GM21390 (cell line): Measurements from ENCODE around the gene LAMB1.
A peak's percentile ranks its signal among the peaks of the same experiment; 100 is the strongest.
"Not testable (repeated sequence)": the region's sequence is repeated elsewhere in the genome, so short reads cannot be mapped to it uniquely, and the experiment has no call there.

Source experiments
- ATAC-seq: cut with Tn5 transposase; IDR thresholded peaks from one replicate; pipeline ENCODE4 v1.9.1; 2021; ENCODE audit not compliant: unreplicated experiment

The LAMB1 gene

DNA sequence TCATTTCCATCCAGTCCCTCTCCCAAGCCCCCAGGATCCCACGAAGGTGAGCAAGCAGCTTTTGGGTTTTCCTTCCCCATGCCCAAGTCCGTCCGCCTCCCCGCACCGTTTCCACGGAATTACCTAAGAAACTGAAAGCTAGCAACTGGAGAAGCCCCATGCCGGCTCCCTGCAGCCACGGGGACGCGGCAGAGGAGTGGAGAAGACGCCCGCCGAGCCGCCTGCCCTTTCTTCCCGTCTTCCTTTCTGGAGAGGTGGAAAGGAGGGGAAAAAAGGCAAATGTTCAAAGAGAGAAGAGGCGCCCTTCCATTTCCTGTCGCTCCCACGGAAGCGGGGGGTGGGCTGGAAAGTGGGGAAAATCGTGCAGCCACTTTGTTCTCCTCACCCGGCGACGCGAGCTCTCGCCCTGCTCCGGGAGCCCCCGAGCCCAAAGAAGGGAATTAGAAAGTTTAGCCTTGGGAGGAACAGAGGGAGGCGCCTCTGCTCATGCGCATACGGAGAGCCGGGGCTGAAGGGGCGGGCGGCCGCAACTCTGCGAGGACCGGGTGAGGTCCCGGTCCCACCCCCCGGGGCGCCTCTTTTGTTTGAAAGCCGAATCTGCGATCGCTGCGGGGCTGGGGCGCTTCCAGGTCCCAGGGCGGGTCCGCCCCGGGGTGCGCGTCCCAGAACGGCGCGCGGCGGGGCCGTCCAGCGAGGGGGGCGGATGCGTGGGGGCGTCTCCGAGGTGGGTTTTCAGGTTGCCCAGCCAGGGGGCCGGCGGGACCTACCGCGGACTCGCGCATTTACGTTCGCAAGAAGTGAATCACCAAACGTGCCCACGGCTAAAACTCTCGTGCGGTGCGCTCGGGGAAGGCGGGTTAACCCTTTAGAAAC is at the start of gene LAMB1:
Gene LAMB1 (minus strand): TSS at position 436 of the 873 bp plus-strand sequence. CDS start 276 bp downstream, at position 160.
- ATAC-seq, result no peak

DNA sequence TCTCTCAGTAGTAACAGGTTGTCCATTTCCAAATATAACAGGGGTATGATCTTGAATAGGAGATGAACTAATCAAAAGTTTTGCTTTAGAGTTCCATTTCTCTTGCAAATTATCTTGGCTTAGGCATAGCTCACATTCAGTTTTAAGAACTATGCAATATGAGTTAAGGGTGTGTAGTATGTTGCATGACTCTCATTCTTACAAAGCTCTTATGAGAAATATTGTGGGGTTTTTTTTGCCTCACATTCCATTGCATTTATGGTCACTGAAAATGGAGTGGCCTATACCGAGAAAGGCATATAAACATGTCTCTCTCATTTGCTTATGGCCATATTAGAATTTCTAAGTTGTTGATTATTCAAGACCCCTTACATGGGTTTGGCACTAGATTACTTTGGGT is 48.5 kb upstream of the LAMB1 start:
- ATAC-seq, result no peak

DNA sequence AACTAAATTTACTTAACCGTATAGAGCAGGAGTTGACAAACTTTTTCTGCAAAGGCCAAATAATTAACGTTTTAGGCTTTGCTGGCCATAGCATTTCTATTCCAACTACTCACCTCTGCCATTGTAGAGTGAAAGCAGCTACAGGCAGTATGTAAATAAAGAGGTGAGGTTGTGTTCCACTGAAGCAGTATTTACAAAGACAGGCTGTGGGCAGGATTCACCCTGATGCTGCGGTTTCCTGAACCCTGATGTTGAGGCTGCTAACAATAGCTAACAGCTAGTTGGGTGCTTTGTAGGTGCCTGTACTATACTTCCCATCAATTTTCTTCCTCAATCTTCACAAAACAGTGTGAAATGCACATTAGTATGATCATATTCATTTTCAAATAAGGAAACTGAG is 47.0 kb upstream of the LAMB1 start:
- ATAC-seq, result peak; percentile 55

GRCh38 chr7:108048422-108048821 is 45.5 kb upstream of the LAMB1 start:
- no peak for ATAC-seq

DNA sequence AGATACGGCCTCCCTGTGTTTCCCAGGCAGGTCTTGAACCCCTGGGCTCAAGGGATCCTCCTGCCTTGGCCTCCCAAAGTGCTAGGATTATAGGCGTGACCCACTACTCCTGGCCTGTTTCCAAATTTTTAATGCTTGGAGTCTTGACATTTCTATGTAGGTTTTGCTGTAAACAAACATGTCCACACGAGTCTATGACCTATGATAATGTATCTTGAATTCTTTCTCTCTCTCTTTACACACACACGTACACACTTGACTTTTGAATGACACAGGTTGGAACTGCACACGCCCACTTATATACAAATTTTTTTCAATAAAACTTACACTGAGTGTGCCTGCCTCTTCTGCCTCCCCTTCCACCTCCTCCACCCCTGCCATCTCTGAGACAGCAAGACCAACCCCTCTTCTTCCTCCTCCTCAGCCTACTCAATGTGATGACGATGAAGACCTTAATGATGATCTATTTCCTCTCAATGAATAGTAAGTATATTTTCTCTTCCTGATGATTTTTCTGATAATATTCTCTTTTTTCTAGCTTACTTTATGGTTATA is 44.1 kb upstream of the LAMB1 start:
- ATAC-seq, result no peak

DNA sequence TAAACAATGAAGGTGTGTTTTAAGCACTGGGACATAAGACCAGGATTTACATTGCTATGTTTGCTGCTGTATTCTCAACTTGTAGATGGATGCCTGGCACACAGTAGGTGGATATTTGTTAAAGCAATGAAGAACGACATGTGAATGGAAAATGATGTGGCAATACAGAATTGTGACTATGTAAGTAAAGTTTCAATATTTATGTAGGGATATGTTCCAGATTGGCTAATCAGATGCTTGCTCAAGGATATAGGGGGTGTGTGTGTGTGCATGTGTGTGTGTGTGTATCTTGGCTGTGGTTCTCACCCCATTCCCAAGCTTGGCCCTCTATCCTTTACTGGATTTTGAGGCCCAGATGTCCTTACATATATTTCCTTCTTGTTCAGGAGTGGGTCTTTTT is 42.7 kb upstream of the LAMB1 start:
- no peak for ATAC-seq

DNA sequence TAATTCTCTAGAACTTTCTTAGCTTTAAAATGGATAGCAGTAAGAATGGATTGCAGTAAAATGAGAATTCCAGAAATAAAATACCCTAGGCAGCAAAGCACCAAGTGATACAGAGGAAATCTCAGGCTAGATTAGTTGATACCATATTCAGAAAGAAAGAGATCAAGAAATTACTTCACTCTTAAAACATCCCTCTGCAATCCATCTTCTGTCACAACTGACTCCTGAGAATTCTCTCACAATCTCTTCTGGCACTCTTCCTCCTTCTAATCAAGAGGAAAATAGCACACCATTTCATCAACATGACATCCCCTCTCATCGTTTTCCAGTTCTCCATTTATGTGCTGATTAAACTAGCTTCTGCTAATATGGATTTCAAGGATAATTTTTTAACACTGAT is 42.2 kb upstream of the LAMB1 start:
- ATAC-seq, result no peak

- ATAC-seq, result no peak
Observed at GRCh38 chr7:108044345-108044744, 41.4 kb upstream of the LAMB1 start.

GRCh38 chr7:108038986-108039385 is 36.0 kb upstream of the LAMB1 start:
- ATAC-seq, result no peak

- ATAC-seq, result no peak
Observed at GRCh38 chr7:108037741-108038140, 34.8 kb upstream of the LAMB1 start.

DNA sequence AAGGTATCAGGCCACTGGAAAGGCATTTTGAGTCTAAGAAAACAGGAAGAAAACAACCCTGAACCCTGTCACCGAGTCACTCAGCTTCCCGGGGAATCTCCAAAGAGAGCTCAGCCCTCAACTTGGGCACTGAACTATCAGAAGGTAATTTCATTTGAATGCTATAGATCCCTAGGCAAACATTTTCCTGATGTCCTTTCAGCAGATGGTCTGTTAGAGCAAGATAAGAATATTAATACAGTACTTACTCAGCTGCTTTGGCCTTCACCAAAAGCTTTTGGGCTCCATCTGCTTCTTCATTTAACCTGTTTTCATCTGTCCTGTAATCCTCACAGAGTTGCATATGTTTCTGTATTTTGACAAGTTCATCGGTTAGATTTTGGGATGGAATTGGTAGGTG is 34.2 kb upstream of the LAMB1 start:
- ATAC-seq, result no peak

GRCh38 chr7:108034586-108034985 is 31.6 kb upstream of the LAMB1 start:
- ATAC-seq, result no peak

DNA sequence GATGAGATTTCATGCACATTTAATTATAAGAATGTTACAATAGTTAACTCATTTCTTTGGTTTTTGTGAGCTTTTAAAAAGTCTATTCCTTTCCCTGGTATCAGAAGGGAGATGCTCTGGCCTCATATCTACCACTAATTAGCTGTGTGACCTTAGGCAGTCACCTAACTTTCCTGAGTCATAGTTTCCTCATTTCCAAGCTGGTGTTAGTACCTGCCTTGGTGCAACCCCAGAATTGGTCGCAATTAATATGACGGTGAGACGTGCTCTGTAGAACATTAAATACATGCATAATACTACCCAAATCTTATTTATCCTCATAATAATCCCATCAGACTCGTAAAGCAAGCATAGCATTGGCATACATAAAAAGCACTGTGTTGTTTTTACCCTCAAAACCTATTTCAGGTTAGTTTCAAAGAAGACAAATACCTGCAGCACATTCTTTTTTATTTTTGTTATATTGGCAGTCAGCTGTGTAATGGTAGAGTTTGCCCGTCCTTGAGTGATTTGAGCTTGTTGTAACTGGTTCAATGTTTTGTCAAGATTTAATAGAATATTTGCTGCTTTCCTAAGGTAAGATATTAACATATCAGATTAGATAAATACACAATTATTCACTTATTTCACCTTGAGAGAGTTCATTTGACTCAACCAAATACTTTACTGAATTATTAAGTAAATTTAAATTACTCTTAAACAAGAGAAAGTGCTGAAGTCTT is 31.0 kb upstream of the LAMB1 start:
- ATAC-seq, result no peak

GRCh38 chr7:108033309-108033708 is 30.3 kb upstream of the LAMB1 start:
- not testable (repeated sequence) for ATAC-seq

GRCh38 chr7:108030516-108030915 is 27.6 kb upstream of the LAMB1 start:
- ATAC-seq, result no peak

- no peak for ATAC-seq
Observed at GRCh38 chr7:108029034-108029433, 26.1 kb upstream of the LAMB1 start.

- no peak for ATAC-seq
Observed at GRCh38 chr7:108028111-108028510, 25.1 kb upstream of the LAMB1 start.

DNA sequence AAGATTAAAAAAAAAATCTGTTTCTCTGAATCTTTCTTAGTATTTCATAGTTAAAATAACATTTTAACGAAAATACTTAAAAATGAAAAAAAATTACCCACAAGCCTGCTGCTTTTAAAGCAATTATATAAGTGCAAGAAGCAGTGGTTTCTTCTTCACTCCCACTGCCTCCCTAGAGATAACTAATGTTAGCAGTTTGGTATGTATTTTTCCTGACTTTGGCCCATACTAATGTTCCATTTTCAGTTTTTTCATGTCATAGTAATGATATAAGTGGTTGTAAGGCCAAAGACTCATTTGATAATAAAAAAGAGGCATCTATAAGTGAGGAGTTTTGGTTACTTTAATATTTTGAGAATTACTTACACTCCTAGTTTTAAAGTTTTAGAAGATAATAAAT is 24.3 kb upstream of the LAMB1 start:
- ATAC-seq, result no peak

- ATAC-seq, result no peak
Observed at GRCh38 chr7:108026647-108027046, 23.7 kb upstream of the LAMB1 start.

- ATAC-seq, result no peak
Observed at GRCh38 chr7:108026116-108026515, 23.2 kb upstream of the LAMB1 start.

DNA sequence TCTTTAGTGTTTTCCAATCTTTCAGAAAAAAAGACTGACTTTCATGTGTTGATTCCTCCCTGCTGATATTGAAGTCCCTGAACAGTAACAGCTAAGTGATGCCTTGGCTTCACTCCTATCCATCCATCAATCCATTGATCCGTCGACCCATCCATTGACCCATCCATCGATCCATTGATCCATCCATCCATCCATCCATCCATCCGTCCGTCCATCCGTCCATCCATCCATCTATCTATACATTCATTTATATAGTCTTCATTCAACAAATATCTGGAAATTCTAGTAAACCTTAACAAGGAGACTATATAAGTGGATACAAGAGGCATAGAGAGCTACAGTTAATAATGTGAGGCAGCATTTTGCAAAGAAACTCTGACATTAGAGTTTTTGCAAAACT is 21.6 kb upstream of the LAMB1 start:
- no peak for ATAC-seq

DNA sequence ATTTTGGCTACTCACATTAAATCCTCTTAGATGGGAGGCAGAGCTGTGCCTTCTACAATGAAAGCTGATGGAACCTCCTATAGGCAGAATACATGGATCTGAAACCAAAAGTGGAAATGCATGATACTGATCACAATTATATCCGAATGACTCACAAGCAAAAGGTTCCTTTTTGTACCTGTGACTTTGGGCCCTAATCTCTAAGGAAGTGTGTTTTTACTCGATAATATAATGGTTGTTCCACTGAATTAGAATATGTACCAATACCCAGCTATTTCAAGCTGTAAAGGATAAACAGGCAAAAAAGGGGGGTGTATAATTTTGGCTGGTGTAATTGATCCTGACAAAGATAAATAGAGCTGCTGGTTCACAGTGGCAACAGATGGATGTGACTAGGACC is 17.6 kb upstream of the LAMB1 start:
- ATAC-seq, result no peak
